AG20443 (cell line): Measurements from ENCODE around the gene UBE2S.
"Not testable (repeated sequence)": the region's sequence is repeated elsewhere in the genome, so short reads cannot be mapped to it uniquely, and the experiment has no call there.

Experiments
- DNase-seq: peaks from one replicate; pipeline ENCODE4 v3.0.0; 2012; ENCODE audit warnings: low spot score, mixed read lengths

The UBE2S gene

GRCh38 chr19:55440411-55441105 lies 33.0 kb upstream of the UBE2S start:
- no peak for DNase-seq

- DNase-seq: no peak
These were observed 31.5 kb upstream of the UBE2S start for GRCh38 chr19:55439052-55439451.

GRCh38 chr19:55437410-55437809 lies 29.8 kb upstream of the UBE2S start:
- DNase-seq: peak; percentile 83

GRCh38 chr19:55436847-55437246 lies 29.3 kb upstream of the UBE2S start:
- no peak for DNase-seq

GRCh38 chr19:55435020-55435419 lies 27.4 kb upstream of the UBE2S start:
- no peak for DNase-seq

- no peak for DNase-seq
These were observed 26.9 kb upstream of the UBE2S start for GRCh38 chr19:55434356-55434919.

- DNase-seq: no peak
These were observed 25.7 kb upstream of the UBE2S start for GRCh38 chr19:55433292-55433691.

- DNase-seq: no peak
These were observed 24.8 kb upstream of the UBE2S start for GRCh38 chr19:55432241-55432959.

- no peak for DNase-seq
These were observed 23.6 kb upstream of the UBE2S start for GRCh38 chr19:55431183-55431582.

GRCh38 chr19:55426042-55426441 lies 18.5 kb upstream of the UBE2S start:
- no peak for DNase-seq

GRCh38 chr19:55424518-55424917 lies 16.9 kb upstream of the UBE2S start:
- DNase-seq: no peak

GRCh38 chr19:55423225-55424005 lies 15.8 kb upstream of the UBE2S start:
- no peak for DNase-seq

GRCh38 chr19:55421281-55421680 lies 13.7 kb upstream of the UBE2S start:
- not testable (repeated sequence) for DNase-seq

- no peak for DNase-seq
These were observed 12.1 kb upstream of the UBE2S start for GRCh38 chr19:55419624-55420236.

GRCh38 chr19:55419103-55419502 lies 11.5 kb upstream of the UBE2S start:
- no peak for DNase-seq

GRCh38 chr19:55418185-55418584 lies 10.6 kb upstream of the UBE2S start:
- DNase-seq: peak; percentile 88

GRCh38 chr19:55410168-55410567 lies 2.6 kb upstream of the UBE2S start:
- no peak for DNase-seq

GRCh38 chr19:55409179-55409578 lies 1.6 kb upstream of the UBE2S start:
- DNase-seq: not testable (repeated sequence)

GRCh38 chr19:55408533-55408872 lies 915 bp upstream of the UBE2S start:
- DNase-seq: no peak

- DNase-seq: peak; percentile 99
These were observed 378 bp upstream of the UBE2S start for GRCh38 chr19:55407800-55408532.

GRCh38 chr19:55406826-55407549 lies 600 bp downstream of the UBE2S start:
- DNase-seq: peak; percentile 68
